ENCODE results near the gene UQCRQ. TPM values are rescaled to one million over a fixed set of nuclear protein-coding genes. Genes with fewer than 3 reads are reported as not detected.
A peak's percentile ranks its signal among the peaks of the same experiment; 100 is the strongest.

The UQCRQ gene
- total and polyA plus RNA-seq, 2 of the 13 experiments (the other 11 are each of a cell fraction or from before 2014, with no cell fraction given), result 257 to 575 TPM

DNA sequence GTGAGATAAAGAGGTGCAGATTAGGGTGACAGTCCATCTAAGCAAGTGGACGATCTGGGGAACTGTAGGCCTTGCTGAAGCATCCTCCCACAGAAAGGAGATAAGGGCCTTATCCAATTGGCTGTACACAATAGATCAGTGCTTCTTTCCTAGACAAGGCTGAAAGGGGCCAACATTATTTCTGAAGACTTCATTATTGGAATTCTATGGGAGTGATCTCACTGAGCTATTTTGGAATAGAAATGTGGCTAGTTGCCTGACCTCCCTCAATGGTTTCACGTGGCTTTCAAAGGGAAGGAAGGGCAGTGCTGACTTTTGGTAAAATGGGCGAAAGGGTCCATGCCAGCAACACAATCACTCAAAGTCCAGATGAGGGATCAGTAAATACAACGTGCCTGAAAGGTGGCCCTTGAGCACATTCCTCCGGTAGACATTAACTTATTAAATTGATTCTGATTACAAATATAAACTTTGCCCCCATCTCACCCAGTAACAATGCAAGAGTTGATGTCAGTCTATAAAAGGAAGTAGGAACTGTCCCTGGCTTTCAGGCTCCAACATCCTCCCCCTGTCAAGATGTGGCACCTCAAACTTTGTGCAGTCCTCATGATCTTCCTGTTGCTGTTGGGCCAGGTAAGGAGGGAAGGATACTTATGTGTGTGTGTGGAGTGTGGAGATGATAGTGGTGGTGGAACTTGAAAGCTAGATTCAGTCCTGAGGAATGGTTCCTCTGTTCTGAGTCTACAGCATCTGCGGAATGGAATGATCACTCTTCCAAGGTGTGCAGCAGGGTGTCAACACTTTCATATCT, 6.9 kb downstream of the UQCRQ start, which contains the start of gene LEAP2 (continued):
- TF ChIP-seq, protein P1, sequence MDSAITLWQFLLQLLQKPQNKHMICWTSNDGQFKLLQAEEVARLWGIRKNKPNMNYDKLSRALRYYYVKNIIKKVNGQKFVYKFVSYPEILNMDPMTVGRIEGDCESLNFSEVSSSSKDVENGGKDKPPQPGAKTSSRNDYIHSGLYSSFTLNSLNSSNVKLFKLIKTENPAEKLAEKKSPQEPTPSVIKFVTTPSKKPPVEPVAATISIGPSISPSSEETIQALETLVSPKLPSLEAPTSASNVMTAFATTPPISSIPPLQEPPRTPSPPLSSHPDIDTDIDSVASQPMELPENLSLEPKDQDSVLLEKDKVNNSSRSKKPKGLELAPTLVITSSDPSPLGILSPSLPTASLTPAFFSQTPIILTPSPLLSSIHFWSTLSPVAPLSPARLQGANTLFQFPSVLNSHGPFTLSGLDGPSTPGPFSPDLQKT (CRISPR knock-in tag; IDR thresholded peaks at IDR 0.05; ENCODE audit: borderline replicate concordance), result no peak
- no peak for TF ChIP-seq CENPT (CRISPR knock-in tag; IDR thresholded peaks at IDR 0.05; ENCODE audit: low read depth)
- no peak for TF ChIP-seq SP140L (CRISPR knock-in tag; IDR thresholded peaks at IDR 0.05; ENCODE audit: borderline replicate concordance)
- TF ChIP-seq ZNF703 (CRISPR knock-in tag; IDR thresholded peaks at IDR 0.05; ENCODE audit: borderline replicate concordance), result no peak
- TF ChIP-seq EED (CRISPR knock-in tag; IDR thresholded peaks at IDR 0.05), result no peak
- TF ChIP-seq ZNF746 (CRISPR knock-in tag; IDR thresholded peaks at IDR 0.05), result peak; percentile 72; the same call in 1 of the 2 replicates
- no peak for TF ChIP-seq ZNF678 (CRISPR knock-in tag; IDR thresholded peaks at IDR 0.05)
- peak; percentile 20; the same call in 1 of the 2 replicates for TF ChIP-seq GABPB1 (CRISPR knock-in tag; IDR thresholded peaks at IDR 0.05)
- peak; percentile 99 for TF ChIP-seq POLR2AphosphoS5 (IDR thresholded peaks at IDR 0.05; ENCODE audit: low read depth, low read length)
- TF ChIP-seq, protein P2, sequence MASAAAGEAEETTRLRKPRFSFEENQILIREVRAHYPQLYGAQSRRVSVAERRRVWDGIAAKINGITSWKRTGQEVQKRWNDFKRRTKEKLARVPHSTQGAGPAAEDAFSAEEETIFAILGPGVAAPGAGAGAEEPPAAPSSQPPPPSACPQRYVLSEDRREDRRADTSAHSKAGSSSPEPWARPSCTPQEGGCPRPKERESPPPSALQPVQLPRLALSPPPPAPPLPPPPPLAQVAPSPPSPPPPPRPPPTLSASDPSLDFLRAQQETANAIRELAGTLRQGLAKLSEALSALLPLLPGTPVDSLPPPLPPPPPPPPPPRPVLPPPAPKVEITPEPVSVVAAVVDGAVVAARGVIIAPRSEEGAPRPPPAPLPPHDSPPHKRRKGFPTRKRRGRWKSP (CRISPR knock-in tag; IDR thresholded peaks at IDR 0.05), result 0 out of 2 replicates have a peak, but pooled peaks have one; percentile 49
- no peak for TF ChIP-seq TAF15 (IDR thresholded peaks at IDR 0.05; ENCODE audit: low read depth, low read length, poor library complexity, severe bottlenecking)
- TF ChIP-seq, protein P3, sequence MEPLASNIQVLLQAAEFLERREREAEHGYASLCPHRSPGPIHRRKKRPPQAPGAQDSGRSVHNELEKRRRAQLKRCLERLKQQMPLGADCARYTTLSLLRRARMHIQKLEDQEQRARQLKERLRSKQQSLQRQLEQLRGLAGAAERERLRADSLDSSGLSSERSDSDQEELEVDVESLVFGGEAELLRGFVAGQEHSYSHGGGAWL (CRISPR knock-in tag; IDR thresholded peaks at IDR 0.05), result no peak
- TF ChIP-seq, protein P4, sequence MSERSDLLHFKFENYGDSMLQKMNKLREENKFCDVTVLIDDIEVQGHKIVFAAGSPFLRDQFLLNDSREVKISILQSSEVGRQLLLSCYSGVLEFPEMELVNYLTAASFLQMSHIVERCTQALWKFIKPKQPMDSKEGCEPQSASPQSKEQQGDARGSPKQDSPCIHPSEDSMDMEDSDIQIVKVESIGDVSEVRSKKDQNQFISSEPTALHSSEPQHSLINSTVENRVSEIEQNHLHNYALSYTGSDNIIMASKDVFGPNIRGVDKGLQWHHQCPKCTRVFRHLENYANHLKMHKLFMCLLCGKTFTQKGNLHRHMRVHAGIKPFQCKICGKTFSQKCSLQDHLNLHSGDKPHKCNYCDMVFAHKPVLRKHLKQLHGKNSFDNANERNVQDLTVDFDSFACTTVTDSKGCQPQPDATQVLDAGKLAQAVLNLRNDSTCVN (CRISPR knock-in tag; IDR thresholded peaks at IDR 0.05; ENCODE audit: borderline replicate concordance), result peak; percentile 29; the same call in 1 of the 2 replicates
- TF ChIP-seq KDM6A (CRISPR knock-in tag; IDR thresholded peaks at IDR 0.05; ENCODE audit: low read depth), result peak; percentile 82; the same call in 1 of the 2 replicates
- TF ChIP-seq MAFG (CRISPR knock-in tag; IDR thresholded peaks at IDR 0.05), result no peak
- TF ChIP-seq SKI (IDR thresholded peaks at IDR 0.05; ENCODE audit: partially characterized antibody), result no peak
- TF ChIP-seq ZC3H4 (CRISPR knock-in tag; IDR thresholded peaks at IDR 0.05; ENCODE audit: borderline replicate concordance), result peak; percentile 19; the same call in 1 of the 2 replicates
